Measurements from ENCODE around the gene DHRS4.
"Not testable (repeated sequence)": the region's sequence is repeated elsewhere in the genome, so short reads cannot be mapped to it uniquely, and the experiment has no call there.

Gene DHRS4

GRCh38 chr14:23957913-23958569, 4.5 kb downstream of the DHRS4 start:
- not testable (repeated sequence) for H3K4me3 ChIP-seq (ENCODE audit: low read length)

GRCh38 chr14:23960899-23961298, 7.3 kb downstream of the DHRS4 start:
- not testable (repeated sequence) for H3K4me3 ChIP-seq (ENCODE audit: low read length); H3K4me1 ChIP-seq (ENCODE audit: low read length); H3K9me3 ChIP-seq (ENCODE audit: insufficient read depth, low read length); H3K36me3 ChIP-seq (replicated peaks; ENCODE audit: low read depth, low read length); H3K9ac ChIP-seq (ENCODE audit: low read length); H3K79me2 ChIP-seq (ENCODE audit: low read length); H3K4me2 ChIP-seq (ENCODE audit: low read length); H4K20me1 ChIP-seq (ENCODE audit: insufficient read depth, low read length); H2AFZ ChIP-seq (ENCODE audit: low read depth, low read length); H3K27me3 ChIP-seq (ENCODE audit: low read depth, low read length); H3K27ac ChIP-seq (ENCODE audit: low read length)

More at GRCh38 chr14:23957913-23958569, 4.5 kb downstream of the DHRS4 start:
- H2AFZ ChIP-seq (ENCODE audit: low read depth, low read length); H3K27me3 ChIP-seq (ENCODE audit: low read depth, low read length); H3K79me2 ChIP-seq (ENCODE audit: low read length); H3K4me1 ChIP-seq (ENCODE audit: low read length); H3K36me3 ChIP-seq (replicated peaks; ENCODE audit: low read depth, low read length); H3K4me2 ChIP-seq (ENCODE audit: low read length); H3K9ac ChIP-seq (ENCODE audit: low read length); H4K20me1 ChIP-seq (ENCODE audit: insufficient read depth, low read length); H3K9me3 ChIP-seq (ENCODE audit: insufficient read depth, low read length); H3K27ac ChIP-seq (ENCODE audit: low read length): not testable (repeated sequence)

DNA sequence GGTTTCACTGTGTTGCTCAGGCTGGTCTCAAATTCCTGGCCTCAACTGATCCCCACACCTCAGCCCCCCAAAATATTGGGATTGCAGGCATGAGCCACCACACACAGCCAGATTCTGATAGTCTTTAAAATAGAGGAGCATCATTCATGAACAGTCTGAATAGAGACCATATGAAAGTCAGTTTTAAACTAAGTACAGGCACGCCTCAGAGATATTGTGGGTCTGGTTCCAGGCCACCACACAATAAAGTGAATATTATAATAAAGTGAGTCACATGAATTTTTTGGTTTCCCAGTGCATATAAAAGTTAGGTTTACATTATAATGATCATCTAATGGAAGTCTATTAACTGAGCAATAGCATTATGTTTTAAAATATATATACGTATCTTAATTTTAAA, 8.1 kb downstream of the DHRS4 start:
- not testable (repeated sequence) for H3K4me3 ChIP-seq (ENCODE audit: low read length); H3K9me3 ChIP-seq (ENCODE audit: insufficient read depth, low read length); H3K79me2 ChIP-seq (ENCODE audit: low read length); H3K4me1 ChIP-seq (ENCODE audit: low read length); H2AFZ ChIP-seq (ENCODE audit: low read depth, low read length); H3K4me2 ChIP-seq (ENCODE audit: low read length); H3K36me3 ChIP-seq (replicated peaks; ENCODE audit: low read depth, low read length); H3K27me3 ChIP-seq (ENCODE audit: low read depth, low read length); H3K9ac ChIP-seq (ENCODE audit: low read length); H3K27ac ChIP-seq (ENCODE audit: low read length); H4K20me1 ChIP-seq (ENCODE audit: insufficient read depth, low read length)

GRCh38 chr14:23969130-23969480, 15.5 kb downstream of the DHRS4 start:
- H3K9me3 ChIP-seq (ENCODE audit: insufficient read depth, low read length); H3K27ac ChIP-seq (ENCODE audit: low read length); H3K79me2 ChIP-seq (ENCODE audit: low read length); H3K36me3 ChIP-seq (replicated peaks; ENCODE audit: low read depth, low read length); H3K9ac ChIP-seq (ENCODE audit: low read length); H2AFZ ChIP-seq (ENCODE audit: low read depth, low read length); H3K27me3 ChIP-seq (ENCODE audit: low read depth, low read length); H4K20me1 ChIP-seq (ENCODE audit: insufficient read depth, low read length); H3K4me1 ChIP-seq (ENCODE audit: low read length): not testable (repeated sequence)
- Histone ChIP-seq H3K4me3 (ENCODE audit: low read length) (peak overlapping the region; percentile 77; the same call in 1 of the 2 replicates), H3K4me2 (ENCODE audit: low read length) (0 out of 2 replicates have a peak overlapping the region, but pooled peaks have one; percentile 90)

DNA sequence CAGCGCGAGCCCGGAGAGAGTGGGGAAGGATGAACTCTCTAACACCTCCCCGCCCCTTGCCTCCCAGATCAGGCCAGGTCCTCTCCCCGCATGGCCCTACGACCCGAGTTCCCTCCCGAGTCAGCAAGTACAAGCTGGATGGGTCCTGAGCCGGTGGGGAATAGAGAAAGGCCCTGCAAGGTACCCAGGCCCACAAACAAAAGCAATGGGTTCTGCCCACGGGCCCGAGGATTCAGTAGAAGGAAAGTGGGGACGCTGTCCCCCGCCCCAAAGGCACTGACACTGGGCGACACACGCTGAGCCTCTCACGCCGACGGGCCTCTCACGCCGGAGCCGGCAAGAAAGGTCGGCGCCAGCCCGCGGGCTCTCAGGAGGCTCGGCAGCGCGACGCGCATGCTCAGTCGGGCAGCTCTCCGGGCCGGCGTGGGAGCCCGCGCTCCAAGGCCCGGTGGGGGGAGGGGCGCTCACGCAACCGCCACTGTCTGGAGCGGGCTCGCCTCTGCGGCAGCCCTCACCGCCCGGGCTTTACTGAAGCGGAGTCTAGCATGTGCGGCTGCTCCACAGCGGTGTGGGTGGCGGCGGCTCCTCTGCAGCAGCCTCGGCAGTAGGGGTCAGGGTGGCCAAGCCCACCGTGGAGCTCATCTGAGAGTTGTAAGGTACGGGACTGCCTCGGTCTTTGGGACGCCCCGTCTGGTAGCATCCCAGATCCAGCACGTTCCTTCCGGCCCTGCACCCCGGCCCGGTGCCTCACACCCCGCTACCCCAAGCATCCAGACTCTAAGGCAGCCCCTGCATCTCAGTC, 16.1 kb downstream of the DHRS4 start:
- Histone ChIP-seq H3K4me3 (ENCODE audit: low read length) (peak overlapping the region; percentile 77), H3K4me2 (ENCODE audit: low read length) (peak overlapping the region; percentile 90), H3K9ac (ENCODE audit: low read length) (peak overlapping the region; percentile 63; the same call in 1 of the 2 replicates)
- H3K9me3 ChIP-seq (ENCODE audit: insufficient read depth, low read length); H3K36me3 ChIP-seq (replicated peaks; ENCODE audit: low read depth, low read length); H2AFZ ChIP-seq (ENCODE audit: low read depth, low read length); H3K27ac ChIP-seq (ENCODE audit: low read length); H3K27me3 ChIP-seq (ENCODE audit: low read depth, low read length); H4K20me1 ChIP-seq (ENCODE audit: insufficient read depth, low read length); H3K79me2 ChIP-seq (ENCODE audit: low read length); H3K4me1 ChIP-seq (ENCODE audit: low read length): not testable (repeated sequence)

DNA sequence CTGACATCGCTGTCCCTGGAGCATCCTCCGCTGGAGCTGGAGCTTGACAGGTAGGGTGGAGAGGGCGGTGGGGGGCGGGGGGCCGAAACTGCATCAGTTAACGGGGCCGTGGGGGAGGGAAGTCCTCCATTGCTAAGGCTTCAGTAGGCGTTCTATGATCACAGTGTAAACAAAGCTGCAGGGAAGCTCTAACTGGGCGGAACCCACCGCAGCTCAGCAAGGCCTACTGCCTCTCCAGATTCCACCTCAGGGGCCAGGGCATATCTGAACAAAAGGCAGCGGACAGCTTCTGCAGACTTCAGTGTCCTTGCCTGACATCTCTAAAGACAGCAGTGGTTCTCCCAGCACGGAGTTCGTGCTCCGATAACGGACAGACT, 16.7 kb downstream of the DHRS4 start:
- not testable (repeated sequence) for H3K4me3 ChIP-seq (ENCODE audit: low read length); H3K9me3 ChIP-seq (ENCODE audit: insufficient read depth, low read length); H3K9ac ChIP-seq (ENCODE audit: low read length)

GRCh38 chr14:23973178-23973577, 19.6 kb downstream of the DHRS4 start:
- not testable (repeated sequence) for H4K20me1 ChIP-seq (ENCODE audit: insufficient read depth, low read length); H3K4me2 ChIP-seq (ENCODE audit: low read length); H3K27ac ChIP-seq (ENCODE audit: low read length); H3K9me3 ChIP-seq (ENCODE audit: insufficient read depth, low read length); H3K36me3 ChIP-seq (replicated peaks; ENCODE audit: low read depth, low read length); H3K79me2 ChIP-seq (ENCODE audit: low read length); H3K9ac ChIP-seq (ENCODE audit: low read length); H3K27me3 ChIP-seq (ENCODE audit: low read depth, low read length); H3K4me1 ChIP-seq (ENCODE audit: low read length); H2AFZ ChIP-seq (ENCODE audit: low read depth, low read length); H3K4me3 ChIP-seq (ENCODE audit: low read length)

More for the DNA sequence above, 16.7 kb downstream of the DHRS4 start:
- H3K27me3 ChIP-seq (ENCODE audit: low read depth, low read length); H4K20me1 ChIP-seq (ENCODE audit: insufficient read depth, low read length); H2AFZ ChIP-seq (ENCODE audit: low read depth, low read length); H3K27ac ChIP-seq (ENCODE audit: low read length); H3K36me3 ChIP-seq (replicated peaks; ENCODE audit: low read depth, low read length); H3K79me2 ChIP-seq (ENCODE audit: low read length); H3K4me1 ChIP-seq (ENCODE audit: low read length); H3K4me2 ChIP-seq (ENCODE audit: low read length): not testable (repeated sequence)

DNA sequence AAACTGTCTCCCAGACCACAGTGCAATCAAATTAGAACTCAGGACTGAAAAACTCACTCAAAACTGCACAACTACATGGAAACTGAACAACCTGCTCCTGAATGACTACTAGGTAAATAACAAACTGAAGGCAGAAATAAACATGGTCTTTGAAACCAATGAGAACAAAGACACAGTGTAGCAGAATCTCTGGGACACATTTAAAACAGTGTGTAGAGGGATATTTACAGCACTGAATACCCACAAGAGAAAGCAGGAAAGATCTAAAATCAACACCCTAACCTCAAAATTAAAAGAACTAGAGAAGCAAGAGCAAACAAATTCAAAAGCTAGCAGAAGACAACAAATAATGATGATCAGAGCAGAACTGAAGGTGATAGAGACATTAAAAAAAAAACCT, 20.5 kb downstream of the DHRS4 start:
- H2AFZ ChIP-seq (ENCODE audit: low read depth, low read length); H3K36me3 ChIP-seq (replicated peaks; ENCODE audit: low read depth, low read length); H3K4me3 ChIP-seq (ENCODE audit: low read length); H4K20me1 ChIP-seq (ENCODE audit: insufficient read depth, low read length); H3K27ac ChIP-seq (ENCODE audit: low read length); H3K27me3 ChIP-seq (ENCODE audit: low read depth, low read length); H3K79me2 ChIP-seq (ENCODE audit: low read length); H3K9ac ChIP-seq (ENCODE audit: low read length); H3K9me3 ChIP-seq (ENCODE audit: insufficient read depth, low read length); H3K4me2 ChIP-seq (ENCODE audit: low read length); H3K4me1 ChIP-seq (ENCODE audit: low read length): not testable (repeated sequence)
